NCI-H2196 treated with DMSO at 0.1 percent for 48 hours (cell line): ENCODE data around the gene BORCS8.

ENCODE experiments used
- DNase-seq: peaks from one replicate; lab custom pipeline; 2025; ENCODE audit not compliant: unreplicated experiment; lab: John Stamatoyannopoulos, UW

BORCS8 gene

GRCh38 chr19:19214892-19215291 is 22.9 kb upstream of the BORCS8 start:
- no peak for DNase-seq

DNA sequence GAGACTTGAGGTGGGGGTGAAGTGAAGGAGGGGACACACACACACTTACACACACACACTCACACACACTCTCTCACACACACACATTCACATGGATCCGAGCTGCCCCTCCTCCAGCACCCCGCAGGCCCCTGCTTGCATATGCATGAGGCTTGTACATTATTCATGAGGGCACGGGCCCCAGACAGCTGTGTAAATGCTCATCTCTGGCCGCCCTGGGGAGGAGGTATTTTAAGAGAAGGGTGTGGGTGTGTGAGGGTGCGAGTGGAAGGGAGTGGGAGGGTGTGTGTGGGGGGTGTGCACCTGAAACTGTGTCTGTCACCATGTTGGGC is 22.2 kb upstream of the BORCS8 start:
- DNase-seq, result no peak

DNA sequence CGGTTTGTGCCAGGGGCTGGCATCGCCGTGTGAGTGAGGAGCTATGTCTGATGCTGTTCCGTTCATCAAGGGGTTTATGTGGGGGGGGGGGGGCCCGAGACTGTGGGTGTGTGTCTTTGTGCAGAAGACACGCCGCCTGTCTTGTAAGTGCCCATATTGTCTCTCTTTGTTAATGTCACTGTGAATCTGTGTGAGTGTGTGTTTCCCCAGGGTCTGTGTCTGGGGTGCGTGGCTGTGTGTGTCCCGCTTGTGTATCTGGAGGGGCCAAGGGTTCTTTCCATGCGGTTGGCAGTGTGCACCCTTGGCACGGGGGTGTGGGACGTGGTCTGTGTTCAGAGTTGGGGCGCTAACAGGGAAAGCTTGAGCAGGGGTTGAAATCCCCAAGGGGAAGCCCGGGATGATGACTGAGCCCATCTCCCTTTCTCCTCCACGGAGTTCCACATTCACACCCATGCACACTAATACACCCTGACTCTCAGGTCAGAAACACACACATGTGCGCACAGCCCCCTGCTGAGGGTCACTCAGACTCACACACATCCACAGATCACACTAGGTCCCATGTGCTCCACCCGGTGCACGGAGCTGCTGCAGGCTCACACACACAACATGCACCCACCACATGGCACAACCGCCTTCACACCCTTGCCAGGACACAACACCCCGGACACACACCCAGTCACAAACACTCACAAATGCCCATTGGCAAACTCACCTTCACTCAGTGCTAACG is 21.6 kb upstream of the BORCS8 start:
- DNase-seq, result no peak

- no peak for DNase-seq
Measured at GRCh38 chr19:19212916-19213315, 21.0 kb upstream of the BORCS8 start.

- DNase-seq, result no peak
Measured at GRCh38 chr19:19211499-19212420, 19.8 kb upstream of the BORCS8 start, which contains the start of gene NCAN. Gene NCAN, plus strand, starts transcription at chr19:19211958. Its CDS starts 4,996 bp downstream, at chr19:19216954.

DNA sequence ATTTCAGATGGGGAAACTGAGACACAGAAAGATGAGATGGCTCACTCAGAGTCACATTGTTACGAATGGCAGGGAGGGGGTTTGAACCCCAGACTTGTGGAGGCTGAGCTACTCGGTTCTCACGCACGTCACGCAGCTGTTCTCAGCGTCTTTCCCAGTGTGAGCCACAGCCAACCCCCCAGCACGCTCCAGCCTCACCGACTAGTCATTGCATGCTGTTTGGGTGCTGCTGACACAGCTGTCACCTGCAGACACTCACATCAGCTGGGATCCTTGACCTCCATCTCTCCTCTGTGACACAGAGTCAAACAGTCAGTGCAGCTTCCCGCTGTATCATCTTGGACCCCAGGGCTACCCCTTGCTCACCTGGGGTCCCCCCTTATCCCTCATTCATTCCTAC is 17.4 kb upstream of the BORCS8 start:
- DNase-seq, result no peak

DNA sequence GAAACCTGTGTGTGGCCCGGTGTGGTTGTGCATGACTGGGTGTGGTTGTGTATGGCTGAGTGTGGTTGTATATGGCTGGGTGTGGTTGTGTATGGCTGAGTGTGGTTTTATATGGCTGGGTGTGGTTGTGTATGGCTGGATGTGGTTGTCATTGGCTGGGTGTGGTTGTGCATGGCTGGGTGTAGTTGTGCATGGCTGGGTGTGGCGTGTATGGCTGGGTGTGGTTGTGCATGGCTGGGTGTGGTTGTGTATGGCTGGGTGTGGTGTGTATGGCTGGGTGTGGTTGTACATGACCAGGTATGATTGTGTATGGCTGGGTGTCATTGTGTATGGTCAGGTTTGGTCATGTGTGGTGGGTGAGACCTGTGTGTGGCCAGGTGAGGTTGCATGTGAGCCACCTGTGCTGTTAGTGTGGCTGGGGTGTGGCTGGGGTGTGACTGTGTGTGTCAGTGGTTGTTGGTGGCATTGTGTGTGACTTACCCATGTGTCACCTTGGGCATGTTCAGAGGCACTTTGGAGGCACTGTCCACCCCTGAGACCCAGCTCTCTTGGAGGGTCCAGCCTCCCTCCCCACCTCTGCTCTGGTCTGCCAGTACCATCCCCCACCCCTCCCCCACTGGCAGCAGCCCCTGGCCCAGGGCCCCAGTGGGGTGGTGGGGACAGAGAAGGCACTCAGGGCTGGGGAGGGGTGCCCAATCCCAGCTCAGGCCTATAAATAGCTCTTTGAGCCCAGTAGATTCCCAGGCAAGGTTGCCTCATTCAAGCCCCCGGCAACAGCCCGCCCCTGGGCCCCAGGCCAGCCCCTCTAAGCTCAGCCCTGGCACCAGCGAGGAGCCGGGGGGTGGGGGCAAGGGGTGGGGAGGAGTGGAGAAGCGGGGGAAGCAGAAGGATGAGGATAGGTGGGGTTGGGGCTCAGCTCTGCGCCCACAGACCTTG is 16.0 kb upstream of the BORCS8 start:
- no peak for DNase-seq

GRCh38 chr19:19206938-19207337 is 15.0 kb upstream of the BORCS8 start:
- DNase-seq, result no peak

DNA sequence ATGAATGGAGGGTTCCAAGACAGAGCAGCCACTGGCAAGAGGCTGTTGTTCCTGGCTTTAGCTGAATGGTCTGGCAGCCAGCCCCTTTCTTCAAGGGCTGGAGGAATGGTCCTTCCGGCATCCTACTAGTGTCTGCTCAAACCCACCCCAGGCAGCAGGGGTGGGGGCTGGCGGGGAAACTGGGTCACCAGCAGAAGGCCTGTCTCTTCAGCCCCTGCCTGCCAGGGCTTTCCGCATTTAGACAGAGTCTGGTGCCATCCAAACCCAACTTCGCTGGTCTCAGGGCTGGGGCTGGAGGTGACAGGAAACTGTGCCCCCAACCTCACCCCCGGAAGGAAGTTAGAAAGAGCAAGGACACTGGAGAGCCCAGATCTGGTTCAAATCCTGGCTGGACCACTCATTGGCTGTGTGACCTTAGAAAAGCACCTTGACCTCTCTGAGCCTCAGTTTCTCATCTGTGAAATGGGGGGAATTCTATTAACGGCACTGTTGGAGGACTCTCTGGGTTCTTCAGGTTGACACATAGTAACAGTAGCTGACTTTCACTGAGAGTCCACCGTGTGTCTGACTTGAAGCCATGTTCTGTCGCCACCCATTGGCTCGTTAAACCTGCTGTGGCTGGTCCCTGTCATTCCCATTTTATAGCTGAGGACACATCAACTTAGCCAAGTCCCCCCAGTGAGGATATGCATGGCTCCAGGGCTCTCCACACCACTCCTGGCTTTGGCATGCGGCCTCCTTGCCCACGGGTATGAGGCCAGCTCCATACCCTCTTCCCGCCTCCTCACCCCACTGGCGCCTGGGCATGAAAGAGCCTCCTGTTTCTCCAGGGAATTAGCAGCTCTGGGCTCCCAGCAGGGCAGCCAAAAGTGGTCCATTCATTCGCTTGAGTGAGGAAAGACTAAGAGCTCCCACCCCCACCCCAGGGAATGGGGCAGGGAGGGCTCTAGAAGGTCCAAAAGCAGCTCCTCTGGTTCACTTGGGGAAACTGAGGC is 13.8 kb upstream of the BORCS8 start:
- DNase-seq, result no peak

DNA sequence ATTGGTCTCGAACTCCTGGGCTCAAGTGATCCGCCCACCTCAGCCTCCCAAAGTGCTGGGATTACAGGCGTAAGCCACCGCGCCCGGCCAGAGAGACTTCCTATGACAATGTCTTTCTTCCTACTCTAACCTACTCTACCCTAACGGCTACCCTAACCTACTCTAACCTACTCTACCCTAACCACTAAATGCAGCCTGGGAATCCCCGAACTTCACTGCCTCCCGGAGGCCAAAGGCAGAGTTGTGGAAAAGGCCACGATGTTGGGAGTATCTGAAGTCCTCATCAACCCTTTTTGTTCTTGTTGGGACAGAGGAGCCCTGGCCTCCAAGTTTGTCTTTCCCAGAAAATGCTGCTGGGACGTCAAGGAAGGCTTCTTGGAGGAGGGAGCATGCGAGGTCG is 12.2 kb upstream of the BORCS8 start:
- no peak for DNase-seq

DNA sequence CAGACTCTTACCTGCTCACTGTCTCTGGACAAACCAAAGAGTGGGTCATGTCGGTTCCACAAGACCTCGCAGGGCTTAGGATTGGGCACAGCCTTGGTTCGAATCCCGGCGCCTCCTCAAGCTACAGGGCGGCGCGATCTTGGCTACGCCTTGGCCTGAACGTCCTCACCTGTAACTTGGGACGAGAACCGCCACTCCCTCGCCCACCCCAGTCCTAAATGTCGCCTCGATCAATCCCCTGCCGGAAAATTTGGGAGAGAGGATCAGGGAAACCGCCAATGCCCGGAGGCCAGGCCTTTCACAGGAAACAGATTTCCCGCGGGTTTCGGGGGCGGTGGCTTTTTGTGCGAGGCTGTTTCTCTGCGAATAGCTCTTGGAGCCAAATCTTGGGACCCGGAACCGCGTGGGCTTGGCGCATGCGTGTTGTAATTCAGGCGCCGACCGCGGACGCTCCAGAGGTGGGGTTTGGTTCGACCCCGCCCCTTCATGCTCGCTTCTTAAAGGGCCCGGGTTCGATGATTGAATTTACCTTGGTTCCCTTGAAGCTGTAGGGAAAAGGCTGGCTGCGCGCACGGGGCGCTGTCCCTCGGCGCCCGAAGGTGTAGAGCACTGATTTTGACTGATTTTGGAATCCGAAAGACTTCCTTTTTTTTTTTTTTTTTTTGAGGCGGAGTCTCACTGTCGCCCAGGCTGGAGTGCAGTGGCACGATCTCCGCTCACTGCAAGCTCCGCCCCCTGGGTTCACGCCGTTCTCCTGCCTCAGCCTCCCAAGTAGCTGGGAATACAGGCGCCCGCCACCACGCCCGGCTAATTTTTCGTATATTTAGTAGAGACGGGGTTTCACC is 11.3 kb upstream of the BORCS8 start, which contains the start of gene NR2C2AP:
Gene NR2C2AP (minus strand): TSS at position 403 of the 845 bp plus-strand sequence. CDS start 354 bp downstream, at position 49.
- peak; percentile 87 for DNase-seq

DNA sequence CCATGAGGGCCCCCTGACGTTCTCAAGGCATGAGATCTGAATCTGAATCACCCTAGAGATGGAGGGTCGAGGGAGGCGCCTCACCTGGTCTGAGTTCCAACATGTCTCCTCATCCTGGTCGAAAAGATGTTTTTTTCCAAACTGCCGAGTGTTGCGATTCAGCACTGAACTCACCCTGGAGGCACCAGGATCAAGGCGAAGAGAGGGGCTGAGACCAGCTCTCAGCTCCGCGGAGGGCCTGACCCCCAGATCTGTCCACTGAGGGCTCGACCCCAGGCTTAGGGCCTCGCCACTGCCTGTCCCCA is 10.7 kb upstream of the BORCS8 start:
- DNase-seq, result no peak

- no peak for DNase-seq
Measured at GRCh38 chr19:19201697-19202630, 10.0 kb upstream of the BORCS8 start.

GRCh38 chr19:19193926-19194325 is 2.0 kb upstream of the BORCS8 start:
- no peak for DNase-seq

DNA sequence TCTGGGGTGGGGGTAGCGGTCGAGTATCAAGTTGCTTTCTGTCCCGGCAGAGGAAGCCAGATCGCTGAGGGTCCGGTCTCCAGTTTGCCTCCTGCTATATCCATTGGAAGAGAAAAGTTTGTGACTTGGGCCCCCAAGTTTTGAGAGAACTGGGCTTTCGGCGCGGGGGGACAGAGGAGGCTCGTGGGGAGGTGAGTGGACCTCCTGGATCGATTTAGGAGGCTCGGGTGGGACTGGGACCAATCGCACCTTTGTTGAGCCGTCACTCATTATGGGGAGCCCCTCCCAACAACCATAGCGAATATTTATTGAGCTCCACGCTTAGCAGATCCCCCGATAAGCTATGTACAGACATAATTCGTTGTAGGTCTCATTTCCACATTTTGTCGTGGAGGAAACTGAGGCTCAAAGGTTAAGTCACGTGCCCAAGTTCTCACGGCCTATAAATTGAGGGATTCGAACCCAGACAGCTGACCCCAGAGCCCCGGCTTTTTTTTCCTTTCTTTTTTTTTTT is 1.0 kb upstream of the BORCS8 start:
- DNase-seq, result no peak

DNA sequence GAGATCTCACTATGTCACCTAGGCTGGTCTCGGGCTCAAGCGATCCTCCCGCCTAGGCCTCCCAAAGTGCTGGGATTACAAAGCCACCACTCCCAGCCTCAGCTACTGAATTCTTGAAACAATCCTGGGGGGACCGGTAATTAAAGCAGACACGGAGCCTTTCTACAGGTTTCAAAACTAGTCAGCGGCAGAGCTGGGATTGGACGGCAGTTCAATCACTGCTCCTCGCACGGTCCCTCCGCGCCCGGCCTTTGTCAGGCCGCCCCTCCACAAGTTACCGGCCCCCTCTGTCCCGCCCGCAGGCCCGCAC is 229 bp downstream of the BORCS8 start:
- DNase-seq, result no peak

DNA sequence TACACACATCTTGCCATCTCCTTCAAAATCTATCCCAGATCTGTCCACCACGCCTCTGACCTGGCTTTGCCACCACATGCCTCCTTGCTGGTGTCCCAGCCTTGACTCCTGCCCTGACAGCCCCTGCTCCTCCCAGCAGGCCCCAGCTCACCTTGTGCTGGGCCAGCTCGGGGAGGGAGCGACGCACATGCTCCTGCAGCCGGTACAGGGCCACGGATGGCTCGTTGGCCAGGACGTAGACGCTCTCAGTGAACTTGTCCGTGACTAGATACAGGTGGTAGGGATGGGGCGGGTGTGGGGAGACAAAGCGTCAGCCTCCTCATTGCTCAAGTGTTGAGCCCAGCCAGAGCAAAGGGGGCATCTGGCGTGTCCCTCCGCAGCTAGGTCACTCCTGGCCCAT is 5.2 kb downstream of the BORCS8 start:
- no peak for DNase-seq
